ENCODE results near the gene LCE1B.

DNA sequence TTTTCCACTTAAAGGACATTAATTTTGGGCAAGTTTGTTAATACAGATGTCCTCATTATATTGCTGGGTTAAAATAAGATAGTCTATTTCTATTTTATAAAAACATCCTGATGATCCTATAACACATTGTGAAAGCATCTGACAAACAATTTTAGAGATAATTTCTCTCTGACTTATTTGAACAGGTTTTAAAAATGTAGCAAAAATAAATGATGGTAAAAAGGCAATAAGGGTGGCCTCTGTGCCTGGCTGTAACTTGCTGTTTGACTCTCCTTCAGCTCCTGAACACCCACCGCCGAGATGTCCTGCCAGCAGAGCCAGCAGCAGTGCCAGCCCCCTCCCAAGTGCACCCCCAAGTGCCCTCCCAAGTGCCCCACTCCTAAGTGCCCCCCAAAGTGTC is 15.4 kb downstream of the LCE1B start, which contains the start of gene LCE1A:
- no peak for TF ChIP-seq POLR2AphosphoS5 (IDR thresholded peaks at IDR 0.05)
- no peak for TF ChIP-seq CTCF (IDR thresholded peaks at IDR 0.05)

Measured in breast epithelium (tissue), 3 donors.